Effector memory CD4-positive, alpha-beta T cell (primary cell): ENCODE results near the gene USP27X.

Source experiments
- DNase-seq, 3 donors: peaks; one replicate each; pipeline ENCODE4 v3.0.0-alpha.2; 2020
- H3K27ac ChIP-seq: 2 replicates; pipeline ENCODE4 v1.7.0; 2013; ENCODE audit warnings: mild to moderate bottlenecking, low read length, moderate library complexity; ENCODE audit not compliant: insufficient read depth, poor library complexity, severe bottlenecking
- H3K27me3 ChIP-seq: replicated peaks from 2 replicates; pipeline ENCODE4 v1.7.0; 2013; ENCODE audit warnings: mild to moderate bottlenecking, low read length; ENCODE audit not compliant: insufficient read depth, control insufficient read depth, poor library complexity, severe bottlenecking
- H3K36me3 ChIP-seq: 2 replicates; pipeline ENCODE4 v1.7.0; 2013; ENCODE audit warnings: mild to moderate bottlenecking, low read length, moderate library complexity; ENCODE audit not compliant: control insufficient read depth, insufficient read depth
- H3K4me1 ChIP-seq: 2 replicates; pipeline ENCODE4 v1.7.0; 2013; ENCODE audit warnings: low read length, mild to moderate bottlenecking; ENCODE audit not compliant: control insufficient read depth, insufficient read depth, poor library complexity, severe bottlenecking
- H3K4me3 ChIP-seq: 2 replicates; pipeline ENCODE4 v1.7.0; 2013; ENCODE audit warnings: low read length, low read depth, mild to moderate bottlenecking; ENCODE audit not compliant: insufficient read depth, poor library complexity, severe bottlenecking
- H3K9me3 ChIP-seq: 2 replicates; pipeline ENCODE4 v1.7.0; 2013; ENCODE audit warnings: mild to moderate bottlenecking, low read length, moderate library complexity; ENCODE audit not compliant: control insufficient read depth
- total RNA-seq, 3 donors: gene quantifications; one replicate each; lab custom pipeline; 2026; lab: John Stamatoyannopoulos, UW

Gene USP27X
- total RNA-seq = 4.1 to 4.8 (median 4.8) reads per million in 3 donors

- no peaks in the 10 kb centered on the region for H3K27me3 ChIP-seq
- no peaks in the 10 kb centered on the region for H3K9me3 ChIP-seq
- H3K4me3 ChIP-seq = peak within 1 kb of the TSS; percentile 50
- H3K4me1 ChIP-seq = peaks cover 3% of the 10 kb centered on the region
- H3K27ac ChIP-seq = peak within 1 kb of the TSS; percentile 69
- DNase-seq = peak; percentile 76 to 78 (median 77)
- H3K36me3 ChIP-seq = no peaks in the 10 kb centered on the region
Measured at GRCh38 chrX:49878834-49879655, at the start of gene USP27X. TSS of gene USP27X (plus strand) at chrX:49879484. CDS start at chrX:49880308, 824 bp downstream.

GRCh38 chrX:49838374-49838773, 40.9 kb upstream of the USP27X start:
- Histone ChIP-seq H3K4me1 (no peaks in the 10 kb centered on the region), H3K36me3 (no peaks in the 10 kb centered on the region), H3K4me3 (no peak overlapping the region), H3K27ac (no peak overlapping the region), H3K9me3 (no peaks in the 10 kb centered on the region), H3K27me3 (no peaks in the 10 kb centered on the region)
- DNase-seq = no peak

- H3K9me3 ChIP-seq = no peaks in the 10 kb centered on the region
- peak in 2 of 3 donors; percentile 1 to 5 for DNase-seq
- H3K4me3 ChIP-seq = no peak overlapping the region
- H3K27me3 ChIP-seq = no peaks in the 10 kb centered on the region
- no peaks in the 10 kb centered on the region for H3K36me3 ChIP-seq
- no peak overlapping the region for H3K27ac ChIP-seq
- H3K4me1 ChIP-seq = no peaks in the 10 kb centered on the region
Measured at GRCh38 chrX:49840679-49841078, 38.6 kb upstream of the USP27X start.

GRCh38 chrX:49842621-49843020, 36.7 kb upstream of the USP27X start:
- no peaks in the 10 kb centered on the region for H3K9me3 ChIP-seq
- no peaks in the 10 kb centered on the region for H3K36me3 ChIP-seq
- H3K4me3 ChIP-seq = no peak overlapping the region
- no peak overlapping the region for H3K27ac ChIP-seq
- H3K4me1 ChIP-seq = no peaks in the 10 kb centered on the region
- DNase-seq = no peak
- no peaks in the 10 kb centered on the region for H3K27me3 ChIP-seq

DNA sequence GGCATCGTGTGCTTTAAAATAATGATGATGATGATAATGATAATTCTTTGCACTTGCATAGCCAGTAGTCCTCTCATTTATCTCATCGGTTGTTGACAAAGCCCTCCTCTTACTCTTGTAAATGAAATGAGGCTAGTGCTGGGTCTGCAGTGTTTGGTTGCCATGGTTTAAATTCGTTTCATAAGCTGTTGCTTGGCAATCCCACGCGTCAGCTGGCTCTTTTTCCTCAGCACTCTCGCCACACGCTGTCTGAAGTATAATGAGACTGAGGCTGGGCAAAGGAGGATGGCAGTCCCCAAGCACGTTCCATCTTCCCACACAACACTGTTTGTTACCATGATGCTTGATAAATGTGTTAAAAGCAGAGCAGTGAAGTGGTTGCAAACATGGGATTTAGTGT, 34.7 kb upstream of the USP27X start:
- Histone ChIP-seq H3K4me1 (no peaks in the 10 kb centered on the region), H3K36me3 (no peaks in the 10 kb centered on the region)
- DNase-seq = no peak

GRCh38 chrX:49845701-49846403, 33.4 kb upstream of the USP27X start:
- Histone ChIP-seq H3K27me3 (no peaks in the 10 kb centered on the region), H3K4me3 (no peak overlapping the region), H3K36me3 (no peaks in the 10 kb centered on the region), H3K27ac (no peak overlapping the region), H3K9me3 (no peaks in the 10 kb centered on the region), H3K4me1 (no peaks in the 10 kb centered on the region)
- no peak for DNase-seq

More for the DNA sequence above, 34.7 kb upstream of the USP27X start:
- Histone ChIP-seq H3K4me3 (no peak overlapping the region), H3K27me3 (no peaks in the 10 kb centered on the region), H3K9me3 (no peaks in the 10 kb centered on the region), H3K27ac (no peak overlapping the region)

GRCh38 chrX:49846522-49846921, 32.8 kb upstream of the USP27X start:
- no peak for DNase-seq
- no peak overlapping the region for H3K4me3 ChIP-seq
- no peak overlapping the region for H3K27ac ChIP-seq
- no peaks in the 10 kb centered on the region for H3K9me3 ChIP-seq
- H3K27me3 ChIP-seq = no peaks in the 10 kb centered on the region
- H3K36me3 ChIP-seq = no peaks in the 10 kb centered on the region
- no peaks in the 10 kb centered on the region for H3K4me1 ChIP-seq

DNA sequence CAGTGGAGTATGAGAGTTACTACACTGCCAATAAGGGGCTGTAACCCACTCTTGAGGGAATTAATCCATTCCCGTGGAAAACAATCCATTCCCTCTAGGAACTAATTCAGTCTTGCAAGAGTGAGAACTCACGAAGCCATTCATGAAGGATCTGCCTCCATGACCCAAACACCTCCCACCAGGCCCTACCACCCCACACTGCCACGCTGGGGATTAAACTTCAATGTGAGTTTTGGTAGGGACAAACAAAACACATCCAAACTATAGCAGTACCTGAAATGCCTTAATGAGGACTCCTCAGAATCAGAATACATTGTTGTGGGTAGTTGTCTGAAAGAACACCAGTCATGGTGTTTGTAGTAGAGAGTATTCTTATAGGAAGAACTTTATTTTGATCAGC, 31.0 kb upstream of the USP27X start:
- no peak for DNase-seq
- Histone ChIP-seq H3K4me1 (no peaks in the 10 kb centered on the region), H3K36me3 (no peaks in the 10 kb centered on the region), H3K27ac (no peak overlapping the region), H3K9me3 (no peaks in the 10 kb centered on the region), H3K4me3 (no peak overlapping the region), H3K27me3 (no peaks in the 10 kb centered on the region)

DNA sequence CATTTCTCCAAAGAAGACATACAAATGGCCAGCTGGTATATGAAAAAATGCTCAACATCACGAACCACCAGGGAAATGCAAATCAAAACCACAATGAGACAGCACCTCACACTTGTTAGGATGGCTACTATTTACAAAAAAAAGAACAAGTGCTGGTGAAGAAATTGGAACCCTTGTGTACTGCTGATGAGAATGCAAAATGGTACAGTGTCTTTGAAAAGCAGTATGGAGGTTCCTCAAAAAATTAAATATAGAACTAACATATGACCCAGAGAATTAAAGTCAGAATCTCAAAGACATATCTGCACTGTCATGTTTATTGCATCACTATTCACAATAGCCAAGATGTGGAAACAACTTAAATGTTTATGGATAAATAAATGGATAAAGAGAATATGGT, 29.3 kb upstream of the USP27X start:
- Histone ChIP-seq H3K4me1 (no peaks in the 10 kb centered on the region), H3K4me3 (no peak overlapping the region), H3K36me3 (no peaks in the 10 kb centered on the region), H3K27me3 (no peaks in the 10 kb centered on the region), H3K9me3 (no peaks in the 10 kb centered on the region), H3K27ac (no peak overlapping the region)
- DNase-seq = no peak

DNA sequence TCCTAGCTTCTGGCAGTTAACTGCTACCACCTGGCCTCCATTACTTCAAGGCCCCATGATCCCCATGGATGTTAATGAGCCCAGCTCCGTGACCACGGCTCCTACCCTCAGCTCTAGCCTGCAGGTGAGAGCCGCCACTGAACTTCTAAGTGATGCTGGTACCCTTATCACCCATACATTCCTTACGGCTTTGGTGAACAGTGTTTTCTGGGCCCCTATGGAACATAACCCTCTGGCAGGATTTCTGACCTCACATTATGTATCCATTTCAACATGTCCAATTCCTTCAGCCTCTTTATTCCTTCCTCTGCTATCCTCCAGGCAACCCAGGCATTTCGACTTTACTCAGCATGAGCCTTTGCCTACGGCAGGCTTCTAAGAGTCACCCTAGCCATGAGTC, 25.6 kb upstream of the USP27X start:
- DNase-seq = no peak
- no peak overlapping the region for H3K27ac ChIP-seq
- no peaks in the 10 kb centered on the region for H3K4me1 ChIP-seq
- no peaks in the 10 kb centered on the region for H3K9me3 ChIP-seq
- no peaks in the 10 kb centered on the region for H3K36me3 ChIP-seq
- H3K27me3 ChIP-seq = no peaks in the 10 kb centered on the region
- no peak overlapping the region for H3K4me3 ChIP-seq
